WTC11 (cell line): Measurements from ENCODE around the gene SLC37A3.

Experiments used
- CTCF ChIP-seq: fragments of 200-600 bp; IDR thresholded peaks from 2 replicates; pipeline ENCODE4 v1.8.0; 2022; ENCODE audit warnings: antibody characterized with exemption
- E2F1 ChIP-seq: sonication (generic); formaldehyde crosslinking; IDR thresholded peaks from 2 replicates; pipeline ENCODE4 v1.8.0; 2022; ENCODE audit warnings: mild to moderate bottlenecking, missing genetic modification reagents
- E2F4 ChIP-seq: sonication (generic); formaldehyde crosslinking; IDR thresholded peaks from 2 replicates; pipeline ENCODE4 v1.8.1; 2022; ENCODE audit warnings: low read depth, mild to moderate bottlenecking, moderate library complexity, missing genetic modification reagents, borderline replicate concordance
- USF2 ChIP-seq: sonication (generic); formaldehyde crosslinking; IDR thresholded peaks from 2 replicates; pipeline ENCODE4 v1.8.1; 2023; ENCODE audit warnings: mild to moderate bottlenecking, missing genetic modification reagents, moderate library complexity

GRCh38 chr7:140393756-140394306 lies 4.5 kb downstream of the SLC37A3 start:
- TF ChIP-seq CTCF (no peak), E2F4 (CRISPR knock-in tag) (no peak), USF2 (CRISPR knock-in tag) (no peak), E2F1 (CRISPR knock-in tag) (no peak)
